ENCODE data around the gene ZNF831.

- TF ChIP-seq CTCF (IDR thresholded peaks at IDR 0.05; ENCODE audit: low read length): no peak
- TF ChIP-seq EZH2 (optimal IDR thresholded peaks at IDR 0.05; ENCODE audit: low read depth, low read length): no peak
Observed at GRCh38 chr20:59240006-59240405, 76.4 kb downstream of the ZNF831 start.
